CD4-positive, alpha-beta T cell treated with Interleukin-1 beta for 1 hour (primary cell): ENCODE results near the gene UPK3BL2.

Experiments
- DNase-seq, 2 donors: peaks; one replicate each; pipeline ENCODE4 v3.0.0-alpha.2; 2020 to 2022

UPK3BL2 gene

GRCh38 chr7:102493220-102493935 is 50.1 kb downstream of the UPK3BL2 start:
- DNase-seq = peak in 1 of 2 donors; percentile 45

- peak; percentile 44 to 57 for DNase-seq
These were observed 52.9 kb downstream of the UPK3BL2 start for GRCh38 chr7:102490529-102491075.
